Stimulated activated CD4-positive, alpha-beta T cell treated with anti-CD3 and anti-CD28 coated beads, Interleukin-15, amount 100 ng/mL, for 24 hours (primary cell): ENCODE data around the gene DNHD1.
A peak's percentile ranks its signal among the peaks of the same experiment; 100 is the strongest.

Experiments used
- DNase-seq: peaks from one replicate; pipeline ENCODE4 v3.0.0-alpha.2; 2020

The DNHD1 gene

DNA sequence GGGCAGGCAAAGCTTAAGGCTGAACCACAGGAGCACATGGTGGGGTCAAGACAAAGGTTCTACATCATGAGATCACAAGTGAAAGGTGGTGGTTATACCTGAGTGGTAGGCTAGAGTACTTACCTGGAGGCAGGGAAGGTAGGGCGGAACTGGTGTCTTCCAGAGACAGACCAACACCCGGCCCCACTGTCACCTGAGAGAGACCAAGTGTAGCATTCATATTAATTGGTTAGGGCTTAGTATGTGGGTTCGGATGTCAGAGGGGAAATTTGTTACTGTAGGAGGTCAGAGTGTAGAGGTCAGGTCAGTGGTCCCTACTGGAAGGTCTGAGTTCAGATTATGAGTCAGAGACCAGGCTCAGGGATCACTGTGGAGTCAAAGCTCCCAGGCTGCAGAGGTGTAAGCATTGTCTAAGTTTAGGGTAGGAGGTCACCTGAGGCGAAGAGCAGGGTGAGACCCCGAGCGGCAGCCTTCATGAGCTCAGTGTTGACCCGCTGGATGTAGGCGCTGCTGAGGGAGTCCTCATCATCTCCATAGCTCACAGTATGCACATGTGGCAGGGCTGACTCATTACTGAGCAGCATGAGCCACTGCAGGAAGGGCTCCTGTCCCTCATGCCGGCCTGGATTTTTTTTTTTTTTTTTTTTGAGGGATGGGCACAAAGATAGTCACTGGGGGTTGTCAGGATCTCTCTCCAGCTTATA, 119.0 kb downstream of the DNHD1 start:
- no peak for DNase-seq

DNA sequence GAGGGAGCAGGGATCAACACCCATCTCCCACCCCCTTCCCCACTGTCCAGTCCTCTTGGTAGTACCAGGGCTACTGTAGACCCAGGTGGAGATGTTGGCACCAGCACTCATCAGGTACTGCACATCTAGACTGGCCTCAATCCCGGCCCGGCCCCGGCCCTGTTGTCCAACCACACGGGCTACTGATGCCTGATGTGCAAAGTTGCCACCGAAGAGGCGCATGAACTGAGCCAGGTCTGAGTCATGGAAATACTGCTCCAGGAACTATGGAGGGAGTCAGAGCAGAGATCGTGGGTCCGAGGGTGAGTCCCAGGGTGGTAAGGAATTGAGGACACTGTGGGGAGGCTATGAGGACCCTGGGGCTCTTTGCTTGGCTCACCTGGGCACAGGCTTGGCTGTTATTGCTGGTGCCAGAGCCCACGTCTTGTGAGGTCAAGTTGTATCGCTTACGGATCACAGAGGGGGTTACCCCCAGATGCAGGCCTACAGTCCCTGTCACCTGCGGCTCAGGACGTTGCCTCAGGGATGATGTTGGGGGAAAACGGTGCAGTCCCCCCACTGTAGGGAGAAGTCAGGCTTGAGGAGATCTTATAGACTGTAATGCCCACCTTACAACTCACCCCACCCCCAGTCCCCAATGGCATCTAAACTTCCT, 119.6 kb downstream of the DNHD1 start:
- DNase-seq: no peak

DNA sequence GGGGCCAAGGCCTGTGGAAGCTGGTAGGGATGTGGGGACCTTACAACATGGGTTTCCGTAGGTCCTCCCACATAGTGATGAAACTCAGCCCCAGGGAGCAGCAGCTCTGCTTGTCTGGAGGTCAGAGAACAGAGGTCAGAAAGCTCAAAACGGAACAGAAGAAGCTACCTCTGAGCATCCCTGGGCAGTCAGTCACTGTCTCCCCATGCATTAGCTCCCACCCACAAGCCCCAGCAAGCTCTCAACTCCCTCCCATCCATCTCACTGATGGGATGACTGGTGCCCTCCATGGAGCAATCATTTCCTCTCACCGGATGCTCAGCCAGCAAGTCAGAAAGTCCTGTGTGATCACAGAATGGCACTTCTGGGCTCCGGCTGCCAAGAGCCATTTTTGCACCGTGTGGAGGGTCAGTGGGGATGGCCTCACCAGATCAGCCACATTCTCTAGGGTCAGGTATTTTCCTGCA, 120.3 kb downstream of the DNHD1 start:
- DNase-seq: no peak

DNA sequence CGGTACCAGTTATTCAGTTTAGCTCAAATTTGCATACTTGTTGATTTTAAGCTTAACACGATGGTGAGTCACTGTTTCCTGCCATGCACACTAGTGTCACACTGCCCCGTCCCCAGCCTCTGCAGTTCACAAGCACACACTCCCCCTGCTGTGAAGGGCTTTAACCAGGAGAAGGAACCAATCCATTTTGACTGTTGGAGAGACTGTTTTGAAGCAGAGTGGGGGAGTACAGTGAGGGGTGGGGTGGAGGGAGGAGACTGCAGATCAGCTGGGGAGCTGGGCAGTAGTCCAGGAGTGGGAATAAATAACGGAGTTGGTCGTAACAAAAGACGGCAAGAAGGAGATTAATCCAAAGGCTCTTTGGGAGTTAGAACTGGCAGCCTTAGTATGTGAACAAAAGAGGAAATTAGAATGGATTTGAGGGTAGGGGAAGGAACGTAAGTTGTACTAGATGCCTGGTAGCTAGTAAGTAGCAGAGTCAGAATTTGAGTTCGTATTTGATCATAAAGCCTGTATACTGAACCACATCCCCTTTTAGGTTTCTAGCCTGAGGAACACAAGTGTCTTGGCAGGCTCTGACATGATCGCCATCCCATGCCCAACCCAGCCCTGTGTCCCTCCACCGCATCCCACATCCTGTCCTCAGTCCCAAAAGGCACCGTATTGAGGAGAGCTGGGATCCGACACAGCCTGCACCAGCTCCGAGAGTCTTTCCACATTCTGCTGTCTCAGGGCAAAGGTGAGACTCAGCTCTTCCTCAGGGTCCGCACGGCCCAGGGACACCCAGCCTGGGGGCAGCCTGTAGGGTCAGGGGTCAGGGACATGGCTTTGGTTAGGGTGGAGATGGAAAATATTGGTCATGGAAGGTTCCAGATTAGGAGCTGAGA, 121.3 kb downstream of the DNHD1 start:
- peak; percentile 71 for DNase-seq

DNA sequence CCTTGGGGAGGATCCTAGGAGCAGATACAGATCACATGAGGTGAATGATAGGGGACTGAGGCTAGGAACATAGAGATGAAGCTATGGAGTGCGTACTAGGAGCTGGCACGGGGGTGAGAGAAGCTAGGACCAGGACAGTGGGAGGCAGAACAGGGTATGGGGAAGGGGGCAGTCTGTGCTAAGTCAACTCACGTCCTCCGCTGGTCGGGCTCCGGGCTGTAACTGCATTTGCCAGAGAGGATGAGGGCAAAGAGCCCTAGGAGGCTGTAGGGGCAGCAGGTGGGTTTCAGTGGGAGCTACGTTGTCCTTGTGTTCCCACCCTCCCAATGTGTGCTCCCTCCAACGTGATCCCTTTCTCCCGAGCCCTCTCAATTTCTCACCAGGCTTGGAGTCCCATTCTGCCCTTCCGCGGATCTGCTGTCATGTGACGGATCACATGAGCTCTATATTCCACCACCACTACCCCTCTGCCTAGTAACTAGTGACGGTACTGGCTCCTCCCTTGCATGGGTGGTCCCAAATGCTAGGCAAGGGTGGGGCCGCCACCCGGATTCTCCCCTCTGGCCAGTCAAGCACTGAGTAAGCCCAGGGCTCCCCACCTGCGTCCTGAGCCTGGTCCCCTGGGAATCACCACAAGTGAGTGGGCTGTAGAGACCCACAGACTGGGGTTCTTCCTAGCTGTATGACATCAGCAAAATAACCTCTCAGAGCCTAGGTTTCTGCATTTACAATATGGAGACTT, 122.1 kb downstream of the DNHD1 start, which contains the start of gene TPP1:
Gene TPP1, minus strand, starts transcription at position 419 of the 742 bp plus-strand sequence. Its CDS starts 22 bp downstream, at position 397.
- peak; percentile 90 for DNase-seq

DNA sequence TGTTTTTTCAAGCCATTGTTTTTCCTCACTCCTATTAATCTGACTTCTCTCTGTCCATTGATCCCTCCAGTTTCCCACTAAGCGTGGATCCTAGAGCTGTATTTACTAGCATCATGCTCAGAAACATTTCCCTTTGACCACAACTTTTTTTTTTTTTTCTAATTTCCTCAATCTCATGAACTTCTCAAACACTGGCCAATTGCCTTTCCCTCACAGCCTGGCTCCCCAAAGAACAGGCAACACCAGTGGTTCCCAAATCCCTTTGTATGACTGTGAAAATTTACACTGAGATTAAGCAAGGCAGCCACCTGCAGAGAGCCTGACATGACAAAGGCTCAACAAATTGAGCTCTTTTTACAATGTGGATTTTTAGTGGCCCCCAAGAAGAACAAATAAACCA, 123.6 kb downstream of the DNHD1 start:
- DNase-seq: no peak
